PC-9 (cell line): ENCODE data around the gene AP2M1. TPM values are rescaled to one million over a fixed set of nuclear protein-coding genes. Genes with fewer than 3 reads are reported as not detected.

Experiments used
- BruUV-seq: library from RNA; stranded (reverse); fragments of 400-500 nt; replicated peaks from 2 replicates; lab custom pipeline; 2021; lab: Mats Ljungman, UMichigan
- CTCF ChIA-PET: fragments of 300-600 bp; sonication (Branson Sonifier 250); formaldehyde crosslinking; loops from one replicate; lab custom pipeline; 2022; ENCODE audit warnings: antibody characterized with exemption; lab: Charles Lee
- POLR2A ChIA-PET: fragments of 300-600 bp; sonication (Branson Sonifier 250); formaldehyde crosslinking; loops from one replicate; lab custom pipeline; 2022; ENCODE audit warnings: antibody characterized with exemption; ENCODE audit not compliant: unreplicated experiment; lab: Charles Lee
- DNase-seq, 2 experiments: peaks; one replicate each; pipeline versions ENCODE4 v3.0.0 to v3.0.0-alpha.2; 2015 to 2022; ENCODE audit warnings: mixed read lengths in 1 of 2
- H2AFZ ChIP-seq: fragments of 200-600 bp; sonication (generic); 2 replicates; pipeline ENCODE4 v1.8.1; 2017; ENCODE audit warnings: antibody characterized with exemption
- H3F3A ChIP-seq: fragments of 200-600 bp; sonication (generic); 2 replicates; pipeline ENCODE4 v1.8.1; 2017; ENCODE audit warnings: antibody characterized with exemption, mild to moderate bottlenecking, low read depth; ENCODE audit not compliant: insufficient read depth
- H3K27ac ChIP-seq: fragments of 200-600 bp; sonication (generic); 2 replicates; pipeline ENCODE4 v1.6.1; 2016; ENCODE audit warnings: mixed run types
- H3K27me3 ChIP-seq: fragments of 200-600 bp; sonication (generic); 2 replicates; pipeline ENCODE4 v1.6.1; 2016; ENCODE audit warnings: low read depth, mixed run types; ENCODE audit not compliant: insufficient read depth
- H3K36me3 ChIP-seq: fragments of 200-600 bp; sonication (generic); 2 replicates; pipeline ENCODE4 v1.6.1; 2016; ENCODE audit warnings: low read depth, mixed run types
- H3K4me1 ChIP-seq: fragments of 200-600 bp; sonication (generic); replicated peaks from 2 replicates; pipeline ENCODE4 v1.6.1; 2016; ENCODE audit warnings: mixed run types; ENCODE audit not compliant: insufficient read depth
- H3K4me2 ChIP-seq: fragments of 200-600 bp; sonication (generic); 2 replicates; pipeline ENCODE4 v1.6.1; 2017; ENCODE audit warnings: mixed run types
- H3K4me3 ChIP-seq: fragments of 200-600 bp; sonication (generic); 2 replicates; pipeline ENCODE4 v1.6.1; 2016; ENCODE audit warnings: mixed run types
- H3K79me2 ChIP-seq: fragments of 200-600 bp; sonication (generic); 2 replicates; pipeline ENCODE4 v1.6.1; 2017; ENCODE audit warnings: low read depth, mixed run types
- H3K9me2 ChIP-seq: fragments of 200-600 bp; sonication (generic); 2 replicates; pipeline ENCODE4 v1.8.1; 2017; ENCODE audit warnings: mild to moderate bottlenecking; ENCODE audit not compliant: insufficient read depth
- H3K9me3 ChIP-seq: fragments of 200-600 bp; sonication (generic); 2 replicates; pipeline ENCODE4 v1.8.1; 2016; ENCODE audit warnings: low read depth; ENCODE audit not compliant: insufficient read depth
- H4K20me1 ChIP-seq: fragments of 200-600 bp; sonication (generic); 2 replicates; pipeline ENCODE4 v1.8.1; 2017; ENCODE audit not compliant: insufficient read depth
- CTCF ChIP-seq: fragments of 200-600 bp; sonication (generic); conservative IDR thresholded peaks from 2 replicates; pipeline ENCODE4 v1.6.1; 2017; ENCODE audit warnings: mixed run types, antibody characterized with exemption, mild to moderate bottlenecking, moderate library complexity
- EZH2 ChIP-seq: fragments of 200-600 bp; sonication (generic); IDR thresholded peaks from 2 replicates; pipeline ENCODE4 v1.8.0; 2017; ENCODE audit warnings: antibody characterized with exemption, low read depth
- intact Hi-C: fragments of 100-400 bp; cut with micrococcal nuclease; formaldehyde crosslinking; loops from one replicate; pipeline ENCODE4 v1.10.0; 2022; ENCODE audit not compliant: unreplicated experiment
- total RNA-seq: library from RNA; stranded (reverse); gene quantifications from 2 replicates; pipeline ENCODE4 v1.2.3, GENCODE V29; 2021

Gene AP2M1
- total RNA-seq, 1 experiment from 2014 or later: 606 TPM

DNA sequence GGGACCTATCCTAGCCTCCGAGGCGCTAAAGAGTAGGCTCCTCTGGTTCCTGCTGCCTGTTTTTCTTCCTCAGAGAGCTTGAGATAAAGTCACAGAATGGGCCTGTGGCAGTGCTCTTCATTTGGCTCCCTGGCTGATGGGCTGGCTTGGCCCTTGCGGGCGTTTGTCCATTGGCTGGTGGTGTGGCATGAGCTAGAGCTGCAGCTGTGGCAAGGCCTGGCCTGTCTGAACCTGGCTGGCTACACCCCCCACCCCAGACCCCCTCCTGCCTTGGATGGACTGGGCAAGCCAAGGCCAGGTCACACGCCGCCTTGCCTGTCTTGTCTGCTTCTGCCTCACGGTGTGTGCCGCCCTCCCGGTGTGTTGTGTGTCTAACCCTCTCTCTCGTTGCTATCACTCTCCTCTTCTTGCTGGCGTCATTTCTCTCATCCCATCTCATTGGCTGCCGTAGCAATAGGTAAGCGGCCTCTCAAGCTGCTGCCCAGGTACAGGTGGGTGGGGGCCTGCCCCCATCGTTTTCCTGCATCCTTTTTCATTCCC, 3.2 kb downstream of the AP2M1 start:
- no peak overlapping the region for H3K4me3 ChIP-seq
- H3K4me2 ChIP-seq: no peak overlapping the region
- CTCF ChIA-PET: interaction anchor here (0.6 kb wide), 1 partner anchor 51 kb away, joined by 5 read pairs; no protein-coding TSS in a partner anchor
- no peak overlapping the region for H2AFZ ChIP-seq
- H3K79me2 ChIP-seq: peaks cover 42% of the 10 kb centered on the region
- H3K27ac ChIP-seq: no peak overlapping the region
- peaks cover 20% of the 10 kb centered on the region for H3K4me1 ChIP-seq
- no peaks in the 10 kb centered on the region for H3K9me3 ChIP-seq
- H3K27me3 ChIP-seq: no peaks in the 10 kb centered on the region
- BruUV-seq: no TSS peak
- intact Hi-C loops: loop anchor here (2.0 to 5.0 kb wide), 3 partner anchors 63 to 211 kb away; partner anchors contain the start of genes CLCN2 and POLR2H
- DNase-seq: no peak
- no peak for TF ChIP-seq EZH2
- TF ChIP-seq CTCF: no peak
- peaks cover 57% of the 10 kb centered on the region for H3K36me3 ChIP-seq
- POLR2A ChIA-PET: no interaction called here
- H3F3A ChIP-seq: peaks cover 28% of the 10 kb centered on the region; the same call in 1 of the 2 replicates
- H4K20me1 ChIP-seq: no peaks in the 10 kb centered on the region; the same call in 1 of the 2 replicates
- no peaks in the 10 kb centered on the region for H3K9me2 ChIP-seq

- peaks cover 63% of the 10 kb centered on the region for H3K36me3 ChIP-seq
- POLR2A ChIA-PET: no interaction called here
- no peak for DNase-seq
- no peak overlapping the region for H3K4me3 ChIP-seq
- H3F3A ChIP-seq: peaks cover 29% of the 10 kb centered on the region; the same call in 1 of the 2 replicates
- intact Hi-C loops: loop anchor here (5.0 kb wide), 1 partner anchor 184 kb away; the partner anchor contains the start of genes CLCN2 and POLR2H
- peaks cover 42% of the 10 kb centered on the region for H3K79me2 ChIP-seq
- no TSS peak for BruUV-seq
- TF ChIP-seq EZH2: no peak
- no peak for TF ChIP-seq CTCF
- no peaks in the 10 kb centered on the region for H3K9me2 ChIP-seq
- H4K20me1 ChIP-seq: no peaks in the 10 kb centered on the region; the same call in 1 of the 2 replicates
- CTCF ChIA-PET: interaction anchor here (0.5 kb wide), 1 partner anchor 283 kb away, joined by 10 read pairs; no protein-coding TSS in a partner anchor
- no peaks in the 10 kb centered on the region for H3K27me3 ChIP-seq
- H3K9me3 ChIP-seq: no peaks in the 10 kb centered on the region
- H3K27ac ChIP-seq: no peak overlapping the region
- peaks cover 20% of the 10 kb centered on the region for H3K4me1 ChIP-seq
- H3K4me2 ChIP-seq: no peak overlapping the region
- H2AFZ ChIP-seq: no peak overlapping the region
These were observed 4.0 kb downstream of the AP2M1 start for GRCh38 chr3:184178521-184179138.

- Histone ChIP-seq H3K4me1 (peaks cover 23% of the 10 kb centered on the region), H3K4me3 (no peak overlapping the region), H3K9me2 (no peaks in the 10 kb centered on the region), H2AFZ (no peak overlapping the region), H3K9me3 (no peaks in the 10 kb centered on the region), H4K20me1 (no peaks in the 10 kb centered on the region; the same call in 1 of the 2 replicates), H3K79me2 (peaks cover 38% of the 10 kb centered on the region), H3K27ac (no peak overlapping the region), H3K36me3 (peaks cover 63% of the 10 kb centered on the region), H3F3A (peaks cover 36% of the 10 kb centered on the region), H3K4me2 (no peak overlapping the region), H3K27me3 (no peaks in the 10 kb centered on the region)
- intact Hi-C loops: no loop called here
- ChIA-PET CTCF (no interaction called here), POLR2A (interaction anchor here (0.9 kb wide), 1 partner anchor 11 kb away, joined by 3 read pairs; no protein-coding TSS in a partner anchor)
- no TSS peak for BruUV-seq
- TF ChIP-seq CTCF: no peak
- no peak for TF ChIP-seq EZH2
- DNase-seq: no peak
These were observed 5.5 kb downstream of the AP2M1 start for GRCh38 chr3:184180165-184180564.
